ENCODE results near the gene SIM1. TPM values are rescaled to one million over a fixed set of nuclear protein-coding genes. Genes with fewer than 3 reads are reported as not detected.

SIM1 gene
- total RNA-seq, 1 experiment from 2014 or later, result not detected

DNA sequence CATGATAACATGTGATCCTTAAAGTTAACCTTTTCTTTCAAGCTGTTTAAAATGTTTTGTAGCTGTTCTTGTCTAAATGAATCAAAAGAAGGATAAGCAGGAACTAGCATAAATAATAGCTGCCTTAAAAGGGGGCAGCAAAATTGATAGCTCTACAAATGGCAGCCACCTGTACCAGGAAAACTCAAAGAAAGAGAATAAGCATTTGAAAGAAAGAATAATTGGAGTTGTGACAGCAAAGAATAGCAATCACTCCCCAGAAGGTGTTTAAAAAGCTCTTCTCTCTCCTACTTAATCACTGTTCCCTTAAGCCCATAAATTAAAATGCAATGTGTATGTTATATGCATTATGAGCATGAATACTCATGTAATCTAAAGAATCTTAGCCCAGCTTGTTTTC, 114.6 kb downstream of the SIM1 start:
- DNase-seq (ENCODE audit: low spot score), result no peak

DNA sequence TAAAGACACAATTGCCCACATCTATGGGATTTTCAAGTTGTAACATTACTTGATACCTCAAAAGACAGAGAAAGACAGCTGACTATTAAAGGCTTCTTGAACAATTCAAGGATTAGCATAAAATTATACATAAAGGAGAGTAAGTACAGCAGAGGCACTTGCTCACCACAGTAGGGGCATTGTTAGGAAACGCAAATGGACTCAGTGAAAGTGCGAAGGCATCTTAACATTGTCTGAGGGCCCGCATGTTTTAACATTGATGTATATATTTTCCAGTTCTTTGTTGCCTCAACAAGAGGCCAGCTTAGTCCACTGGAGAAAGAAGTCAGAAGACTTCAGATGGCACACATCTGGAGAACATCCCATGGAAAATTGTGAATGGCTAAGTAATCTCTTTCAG, 115.4 kb downstream of the SIM1 start:
- no peak for DNase-seq (ENCODE audit: low spot score)

DNA sequence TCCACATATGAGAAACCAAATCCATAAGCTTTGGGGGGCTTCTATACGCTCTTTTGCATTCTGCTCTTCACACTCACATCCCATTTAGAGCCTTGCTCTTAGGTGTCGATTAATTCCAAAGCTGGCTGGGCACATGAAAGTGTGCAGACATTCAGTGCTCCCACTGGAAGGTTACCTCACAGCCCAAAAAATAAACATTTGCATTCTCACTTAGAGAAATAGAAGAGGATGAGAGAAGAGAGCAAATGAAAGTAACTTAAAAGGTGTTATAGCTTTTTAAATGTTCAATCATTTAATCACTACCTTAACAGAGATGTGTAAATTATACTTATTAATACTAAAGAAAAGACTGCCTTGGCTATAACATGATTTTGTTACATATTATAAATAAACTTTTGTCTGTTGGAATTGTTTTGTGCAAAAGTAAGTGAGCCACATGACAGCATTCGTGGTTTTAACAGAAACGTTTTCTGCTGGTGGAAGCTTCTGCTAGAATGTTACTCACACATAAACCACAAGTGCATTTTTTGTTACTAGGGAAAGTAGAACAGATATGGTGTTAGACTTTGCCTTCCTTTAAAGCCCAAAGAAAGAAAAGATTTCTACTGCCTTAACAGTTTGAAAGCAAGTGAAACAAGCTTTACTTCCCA, 116.7 kb downstream of the SIM1 start:
- peak; percentile 28 for DNase-seq (ENCODE audit: low spot score)

DNA sequence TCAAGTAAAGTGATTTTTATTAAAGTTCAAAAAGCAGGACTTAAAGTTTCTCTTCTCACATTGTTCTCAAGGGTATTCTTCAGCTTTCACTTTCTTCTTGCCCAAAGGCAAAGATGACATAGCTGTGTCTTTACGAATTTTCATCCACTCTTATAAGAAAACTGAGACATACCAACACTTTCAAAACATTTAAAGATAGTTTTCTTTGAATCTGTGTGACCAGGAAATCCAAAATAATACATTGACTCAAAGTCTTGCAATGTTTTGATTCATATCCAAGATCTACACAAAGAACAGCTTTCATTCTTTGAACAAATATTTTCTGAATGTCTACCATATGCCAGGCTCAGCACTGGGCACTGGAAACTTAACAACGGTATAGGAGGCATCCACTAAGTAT, 117.9 kb downstream of the SIM1 start:
- DNase-seq (ENCODE audit: low spot score), result no peak

DNA sequence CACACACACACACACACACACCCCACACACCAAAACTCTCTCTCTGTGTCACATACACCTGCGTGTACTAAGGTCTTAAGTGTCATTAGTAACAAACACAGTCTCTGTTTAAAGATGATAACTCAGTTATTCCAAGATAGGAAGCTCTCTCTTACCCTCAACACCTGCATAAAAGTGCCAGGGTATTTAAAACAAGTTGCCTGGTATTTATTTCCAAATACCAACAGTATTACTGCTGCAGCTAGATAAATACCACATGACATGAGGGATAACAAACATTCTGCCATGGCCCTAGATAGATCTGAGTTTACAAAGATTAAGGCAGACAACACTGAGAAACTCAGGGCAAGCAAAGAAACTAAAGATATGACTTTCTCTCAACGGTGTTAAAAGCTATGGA, 118.5 kb downstream of the SIM1 start:
- no peak for DNase-seq (ENCODE audit: low spot score)

DNA sequence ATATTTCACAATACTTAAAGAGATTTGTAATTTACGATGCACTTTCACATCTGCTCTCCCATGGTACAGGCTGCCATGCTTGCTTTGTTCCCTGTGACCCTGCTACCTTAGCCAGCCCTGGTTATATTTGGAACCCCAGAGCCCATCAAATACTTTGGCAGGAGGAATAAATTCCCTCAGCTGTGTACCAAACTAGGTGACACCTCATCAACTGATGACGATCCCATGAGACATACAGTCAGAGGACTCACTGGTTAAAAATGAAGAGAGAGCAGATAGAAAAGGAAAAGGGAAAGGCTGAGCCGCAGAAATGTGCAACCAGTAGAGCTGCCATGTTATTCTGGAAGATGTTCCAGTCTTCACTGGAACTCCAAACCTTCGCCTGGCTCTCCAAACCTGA, 120.0 kb downstream of the SIM1 start:
- no peak for DNase-seq (ENCODE audit: low spot score)

DNA sequence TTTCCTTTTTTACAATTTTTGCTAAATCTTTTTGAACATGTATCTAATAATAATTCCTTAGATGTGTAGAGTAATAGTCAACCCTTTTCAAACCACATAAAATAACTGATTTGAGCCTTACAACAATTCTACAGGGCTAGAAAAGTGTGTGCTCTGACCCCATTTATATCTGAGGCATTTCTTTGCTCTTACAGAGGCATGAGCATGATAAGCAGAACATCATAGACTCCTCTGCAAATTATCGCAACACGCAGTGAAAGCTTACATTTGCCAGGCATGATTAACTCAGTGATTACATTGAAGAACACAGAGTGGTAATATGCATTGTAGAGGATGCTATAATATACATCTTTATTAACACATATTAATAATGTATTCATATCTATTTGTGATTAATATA, 120.4 kb downstream of the SIM1 start:
- no peak for DNase-seq (ENCODE audit: low spot score)

DNA sequence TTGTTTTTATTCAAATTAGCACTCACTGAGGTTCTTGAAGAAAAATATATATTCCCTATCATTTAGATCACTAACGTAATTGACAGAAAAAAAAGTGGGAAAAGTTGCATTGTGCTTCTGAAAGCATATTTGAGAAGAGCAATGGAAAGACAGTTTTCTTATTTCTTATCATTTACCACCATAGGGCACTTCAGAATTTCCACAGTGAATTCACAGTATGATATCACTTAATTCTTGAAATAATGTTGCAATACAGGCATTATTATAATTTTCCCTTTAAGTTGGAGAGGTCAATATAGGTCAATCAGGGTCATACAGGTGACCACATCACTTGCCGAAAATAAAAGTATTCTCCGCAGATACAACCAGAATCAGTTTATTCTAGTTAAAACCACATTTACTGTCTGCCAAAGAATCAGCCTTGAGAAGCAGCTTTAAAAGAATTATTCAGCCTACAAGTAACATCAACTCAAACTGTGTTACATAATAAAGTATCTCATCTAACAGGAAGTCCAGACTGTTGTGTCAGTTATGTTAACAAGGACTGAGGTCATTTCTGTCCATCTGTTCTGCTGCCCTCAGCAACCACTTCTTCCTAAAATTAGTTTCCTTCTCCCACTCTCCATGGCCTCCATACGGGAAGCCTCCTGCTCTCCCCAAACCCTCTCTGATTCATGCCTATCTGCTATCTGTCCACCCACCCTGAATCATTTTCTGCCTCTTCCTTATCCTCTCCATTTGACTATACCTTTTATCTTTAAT, 121.2 kb downstream of the SIM1 start:
- DNase-seq (ENCODE audit: low spot score), result no peak

DNA sequence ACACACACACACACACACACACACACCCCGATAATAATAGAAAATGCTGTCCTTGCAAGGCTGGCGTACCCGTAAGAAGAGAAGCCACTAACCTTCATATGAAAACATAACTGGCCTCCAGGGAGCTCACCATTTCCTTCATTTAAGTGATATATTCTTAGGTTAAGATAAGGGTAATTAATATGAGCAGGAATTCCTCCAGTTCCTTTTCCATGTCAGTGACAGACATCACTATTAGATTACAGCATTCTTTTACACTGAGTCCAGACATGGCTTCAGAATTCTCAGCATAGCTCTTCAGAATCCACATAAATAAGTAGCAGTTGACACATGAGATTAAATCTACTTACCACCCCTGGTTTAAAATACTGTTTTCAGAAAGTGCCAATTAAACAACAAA, 121.9 kb downstream of the SIM1 start:
- no peak for DNase-seq (ENCODE audit: low spot score)

DNA sequence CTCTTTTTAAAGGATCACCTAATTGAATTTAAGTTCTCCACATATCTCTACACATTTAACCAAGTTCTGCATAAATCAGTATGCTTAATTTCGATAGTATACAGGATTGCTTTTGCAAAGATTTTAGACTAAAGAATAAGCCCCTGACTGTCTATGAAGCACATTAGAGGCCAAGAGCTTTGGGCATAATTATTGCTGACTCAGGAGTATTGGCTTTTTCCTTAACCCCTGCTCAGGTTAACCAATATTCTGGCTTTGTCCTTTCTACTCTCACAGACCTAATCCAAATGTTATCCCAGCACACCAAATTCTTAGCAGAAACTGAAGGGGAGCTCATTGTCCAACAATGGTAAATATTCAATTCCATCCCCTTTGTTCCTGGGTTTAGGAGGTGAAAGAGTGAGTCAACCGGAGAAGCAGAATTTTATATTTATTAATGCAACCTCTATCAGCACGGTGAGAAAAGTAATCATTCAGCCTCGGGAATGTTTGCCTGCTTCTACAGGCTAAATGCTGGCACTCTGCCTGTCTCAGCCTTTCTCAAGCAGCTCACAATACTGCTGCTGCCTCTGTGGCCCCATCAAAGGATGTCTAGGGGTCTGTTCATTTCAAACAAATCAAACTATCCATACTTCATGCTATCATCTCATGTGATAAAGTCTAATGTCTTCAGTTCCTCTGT, 125.0 kb downstream of the SIM1 start:
- no peak for DNase-seq (ENCODE audit: low spot score)

DNA sequence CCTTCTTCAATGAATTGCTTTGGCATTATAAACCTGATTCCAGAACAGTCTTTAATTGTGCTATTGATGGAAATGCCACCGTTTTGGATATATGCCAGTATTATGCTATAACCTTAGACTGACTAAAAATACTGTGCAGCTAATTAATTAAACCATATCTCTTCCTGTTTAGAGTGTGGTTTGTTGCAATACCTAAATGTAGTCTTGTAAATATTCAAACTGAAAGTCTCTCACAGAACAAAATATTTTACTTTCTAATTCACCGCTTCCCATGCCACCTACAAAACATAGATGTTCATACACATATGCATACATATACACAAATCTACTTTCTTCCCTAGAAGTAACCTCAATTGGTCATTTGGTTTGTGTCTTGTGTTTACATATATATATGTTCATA, 126.6 kb downstream of the SIM1 start:
- DNase-seq (ENCODE audit: low spot score), result no peak

DNA sequence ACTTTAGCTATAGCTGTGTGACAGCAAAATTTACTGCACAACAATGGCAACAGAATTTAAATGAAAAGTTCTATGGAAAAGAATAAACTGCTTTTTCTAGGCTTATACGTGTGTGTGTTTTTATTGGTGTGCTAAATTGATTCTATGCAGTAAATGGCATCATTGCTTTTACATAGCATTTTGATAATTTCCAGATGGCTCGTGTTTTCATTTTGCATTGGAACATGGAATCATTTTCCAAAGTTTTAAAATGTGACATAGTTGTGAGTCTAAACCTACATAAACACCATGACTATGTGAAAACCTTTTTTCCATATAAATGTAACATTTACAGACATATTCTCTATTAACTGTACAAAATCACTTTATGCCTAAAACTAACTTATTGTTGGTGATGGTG, 127.8 kb downstream of the SIM1 start:
- no peak for DNase-seq (ENCODE audit: low spot score)

DNA sequence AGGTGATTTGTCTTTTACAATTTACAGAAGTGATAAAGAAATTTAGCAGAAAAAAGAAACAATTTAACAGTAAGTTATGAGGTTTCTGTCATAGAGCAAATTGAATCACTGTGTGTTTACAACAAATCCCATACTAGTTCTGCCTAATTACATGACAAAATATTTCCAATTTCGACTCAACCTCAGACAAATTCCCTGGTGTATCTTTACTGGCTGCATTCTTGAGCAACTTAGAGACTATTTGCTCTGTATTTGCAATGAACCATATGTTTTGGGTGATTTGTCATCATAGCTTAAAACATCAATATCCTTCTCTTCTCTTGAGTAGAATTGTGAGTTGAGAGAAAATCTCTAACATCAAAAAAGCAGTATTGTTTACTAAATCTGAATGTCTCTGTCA, 128.7 kb downstream of the SIM1 start:
- no peak for DNase-seq (ENCODE audit: low spot score)
